Measurements from ENCODE around the gene KRT39.

- no peak for TF ChIP-seq CTCF (IDR thresholded peaks at IDR 0.05; ENCODE audit: extremely low read depth in 1 of 2, insufficient read depth in 1 of 2, low read depth in 1 of 2, low read length in 2 of 2)
- TF ChIP-seq JUN (IDR thresholded peaks at IDR 0.05; ENCODE audit: borderline replicate concordance, insufficient read depth, insufficient read length, low read depth), result no peak
- no peak for TF ChIP-seq POLR2A (IDR thresholded peaks at IDR 0.05; ENCODE audit: low read depth, low read length)
- TF ChIP-seq FOS (IDR thresholded peaks at IDR 0.05; ENCODE audit: borderline replicate concordance, insufficient read depth, low read length), result no peak
- TF ChIP-seq MAX (IDR thresholded peaks at IDR 0.05; ENCODE audit: insufficient read depth, insufficient read length), result no peak
These were observed 14.6 kb downstream of the KRT39 start for GRCh38 chr17:40952154-40952553.

Measured in endothelial cell of umbilical vein (primary cell).